Measurements from ENCODE around the gene TRIM9. TPM values are rescaled to one million over a fixed set of nuclear protein-coding genes. Genes with fewer than 3 reads are reported as not detected.

Gene TRIM9
- total RNA-seq, 4 donors from 2014 or later = 0.84 to 4.7 (median 1.4) TPM

GRCh38 chr14:50931559-50931958 lies 163.3 kb downstream of the TRIM9 start:
- no peak overlapping the region for H3K27ac ChIP-seq
- no peak for TF ChIP-seq POLR2A (IDR thresholded peaks at IDR 0.05)
- TF ChIP-seq EP300 (IDR thresholded peaks at IDR 0.05) = no peak
- no peak for TF ChIP-seq POLR2AphosphoS5 (IDR thresholded peaks at IDR 0.05)
- no peak for TF ChIP-seq CTCF (IDR thresholded peaks at IDR 0.05)
- no peaks in the 10 kb centered on the region for H3K9me3 ChIP-seq
- no peak for ATAC-seq
- H3K36me3 ChIP-seq = peaks cover 0 to 83% of the 10 kb centered on the region in 2 donors
- no peak overlapping the region for H3K4me3 ChIP-seq
- WGBS, 2 donors (ENCODE audit: low coverage in 1 of 2) = 90 to 100% methylated on average over 3 of the region's 3 CpGs
- no peaks in the 10 kb centered on the region for H3K27me3 ChIP-seq
- H3K4me1 ChIP-seq = no peaks in the 10 kb centered on the region

- 78 to 79% methylated on average over 2 of the region's 2 CpGs for WGBS, 2 donors (ENCODE audit: low coverage in 1 of 2)
- H3K4me3 ChIP-seq = no peak overlapping the region
- H3K27ac ChIP-seq = no peak overlapping the region
- H3K9me3 ChIP-seq = no peaks in the 10 kb centered on the region
- H3K27me3 ChIP-seq = no peaks in the 10 kb centered on the region
- H3K4me1 ChIP-seq = no peaks in the 10 kb centered on the region
- peaks cover 0 to 69% of the 10 kb centered on the region in 2 donors for H3K36me3 ChIP-seq
- ATAC-seq = no peak
- TF ChIP-seq CTCF (IDR thresholded peaks at IDR 0.05) = no peak
- TF ChIP-seq POLR2A (IDR thresholded peaks at IDR 0.05) = no peak
- TF ChIP-seq POLR2AphosphoS5 (IDR thresholded peaks at IDR 0.05) = no peak
- TF ChIP-seq EP300 (IDR thresholded peaks at IDR 0.05) = no peak
These were observed 165.4 kb downstream of the TRIM9 start for GRCh38 chr14:50929506-50929905.

GRCh38 chr14:50928002-50928635 lies 166.8 kb downstream of the TRIM9 start:
- H3K27me3 ChIP-seq = no peaks in the 10 kb centered on the region
- H3K27ac ChIP-seq = peak overlapping the region in 1 of 4 donors; percentile 39
- no peak for TF ChIP-seq CTCF (IDR thresholded peaks at IDR 0.05)
- TF ChIP-seq POLR2A (IDR thresholded peaks at IDR 0.05) = no peak
- TF ChIP-seq EP300 (IDR thresholded peaks at IDR 0.05) = no peak
- no peak for TF ChIP-seq POLR2AphosphoS5 (IDR thresholded peaks at IDR 0.05)
- WGBS, 2 donors (ENCODE audit: low coverage in 1 of 2) = 73 to 83% methylated on average over 3 to 5 of the region's 6 CpGs
- H3K36me3 ChIP-seq = peaks cover 0 to 65% of the 10 kb centered on the region in 2 donors
- H3K9me3 ChIP-seq = no peaks in the 10 kb centered on the region
- no peaks in the 10 kb centered on the region for H3K4me1 ChIP-seq
- no peak overlapping the region for H3K4me3 ChIP-seq
- ATAC-seq = peak; percentile 42

GRCh38 chr14:50926851-50927386 lies 168.0 kb downstream of the TRIM9 start:
- TF ChIP-seq POLR2AphosphoS5 (IDR thresholded peaks at IDR 0.05) = no peak
- TF ChIP-seq EP300 (IDR thresholded peaks at IDR 0.05) = no peak
- no peak for TF ChIP-seq CTCF (IDR thresholded peaks at IDR 0.05)
- TF ChIP-seq POLR2A (IDR thresholded peaks at IDR 0.05) = no peak
- ATAC-seq = peak; percentile 47
- H3K27ac ChIP-seq = no peak overlapping the region
- WGBS, 2 donors (ENCODE audit: low coverage in 1 of 2) = 82 to 88% methylated on average over 2 to 3 of the region's 3 CpGs
- no peaks in the 10 kb centered on the region for H3K27me3 ChIP-seq
- no peaks in the 10 kb centered on the region for H3K4me1 ChIP-seq
- peaks cover 0 to 66% of the 10 kb centered on the region in 2 donors for H3K36me3 ChIP-seq
- no peaks in the 10 kb centered on the region for H3K9me3 ChIP-seq
- no peak overlapping the region for H3K4me3 ChIP-seq

Other genes with a start within 250 kb of the TRIM9 start
- gene ABHD12B, start 223.1 kb downstream of the TRIM9 start, total RNA-seq = not detected
- 10 to 100 TPM; 18.5 to 39.7 (median 27.4) TPM for gene PYGL, start 150.6 kb downstream of the TRIM9 start, total RNA-seq
- 10 to 100 TPM; 20.9 to 33.0 (median 26.5) TPM for gene TMX1, start 145.1 kb upstream of the TRIM9 start, total RNA-seq